ENCODE measurements around the gene WDR55.
A peak's percentile ranks its signal among the peaks of the same experiment; 100 is the strongest.
"Not testable (repeated sequence)": the region's sequence is repeated elsewhere in the genome, so short reads cannot be mapped to it uniquely, and the experiment has no call there.

Gene WDR55

GRCh38 chr5:140711794-140712193 lies 47.1 kb downstream of the WDR55 start:
- peak; percentile 3 for FAIRE-seq

- FAIRE-seq: no peak
These were observed 48.9 kb downstream of the WDR55 start for GRCh38 chr5:140713562-140714094.

- not testable (repeated sequence) for FAIRE-seq
These were observed 51.5 kb downstream of the WDR55 start for GRCh38 chr5:140716238-140716637.

DNA sequence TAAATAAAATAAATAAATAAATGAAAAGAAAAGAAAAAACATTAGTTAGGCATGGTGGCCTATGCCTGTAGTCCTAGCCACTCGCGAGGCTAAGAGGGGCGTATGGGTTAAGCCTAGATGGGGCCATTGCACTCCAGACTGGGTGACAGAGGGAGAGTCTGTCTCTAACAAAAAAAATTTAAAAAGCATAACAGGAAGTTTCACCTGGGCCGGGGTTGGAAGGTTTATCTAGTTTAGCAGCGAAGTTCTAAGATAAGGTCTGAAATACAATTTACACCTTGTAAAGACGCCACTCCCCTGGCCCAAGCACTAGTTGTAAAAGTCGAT lies 53.5 kb downstream of the WDR55 start:
- FAIRE-seq: no peak

DNA sequence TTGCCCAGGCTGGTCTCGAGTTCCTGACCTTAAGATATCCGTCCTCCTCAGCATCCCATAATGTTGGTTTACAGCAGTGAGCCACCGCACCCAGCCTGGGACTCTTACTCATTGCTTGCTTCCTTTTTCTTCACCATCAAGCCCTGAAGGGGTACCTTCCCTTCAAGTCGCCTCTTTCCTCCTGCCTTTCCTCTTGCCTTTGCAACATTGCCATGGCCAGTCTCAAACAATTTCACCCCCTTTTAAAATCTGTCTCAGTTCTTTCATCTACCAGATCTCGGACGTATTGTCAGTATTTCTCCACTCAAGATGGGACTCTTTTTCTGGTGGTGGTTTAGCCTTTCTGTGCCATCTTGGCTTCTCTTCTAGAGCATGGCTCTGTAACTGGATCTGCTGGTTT lies 56.0 kb downstream of the WDR55 start:
- not testable (repeated sequence) for FAIRE-seq

GRCh38 chr5:140721395-140721794 lies 56.7 kb downstream of the WDR55 start:
- FAIRE-seq: not testable (repeated sequence)

Data from G401.6 (cell line).